SK-N-SH (cell line): ENCODE results near the gene UST. TPM values are rescaled to one million over a fixed set of nuclear protein-coding genes. Genes with fewer than 3 reads are reported as not detected.

ENCODE experiments used
- CTCF ChIA-PET: fragments of 300-600, 350-600 bp; formaldehyde crosslinking; extraction: SDS; loops from one replicate; lab custom pipeline; 2021; lab: Yijun Ruan, JAX
- POLR2A ChIA-PET: fragments of 350-600 bp; sonication (Branson Sonifier 250); formaldehyde crosslinking; extraction: SDS; loops from one replicate; lab custom pipeline; 2020; ENCODE audit warnings: antibody characterized with exemption, inconsistent platforms; lab: Yijun Ruan, JAX
- DNase-seq: peaks from one replicate; pipeline ENCODE4 v3.0.0; 2012
- H2AFZ ChIP-seq: fragments of 200-600 bp; sonication (generic); 2 replicates; pipeline ENCODE4 v1.8.1; 2016; ENCODE audit warnings: antibody characterized with exemption, mild to moderate bottlenecking, low read depth
- H3F3A ChIP-seq: fragments of 200-600 bp; sonication (generic); replicated peaks from 2 replicates; pipeline ENCODE3; 2016; ENCODE audit warnings: antibody characterized with exemption, mild to moderate bottlenecking; ENCODE audit not compliant: insufficient read depth
- H3K27ac ChIP-seq, 2 experiments: fragments of 200-500 bp in 1 of 2; fragments of 200-600 bp in 1 of 2; sonication (Bioruptor generic) in 1 of 2; sonication (generic), shearing (Covaris generic) in 1 of 2; 2 replicates each; pipeline versions ENCODE4 v1.5.1 to v1.6.1; 2014 to 2016; ENCODE audit warnings: low read depth in 2 of 2, inconsistent platforms in 1 of 2, low read length in 1 of 2, mild to moderate bottlenecking in 1 of 2, mixed read lengths in 1 of 2
- H3K27me3 ChIP-seq: fragments of 200-600 bp; sonication (generic), shearing (Covaris generic); 2 replicates; pipeline ENCODE4 v1.6.1; 2016; ENCODE audit warnings: mixed run types; ENCODE audit not compliant: insufficient read depth
- H3K36me3 ChIP-seq, 2 experiments: fragments of 200-500 bp in 1 of 2; fragments of 200-600 bp in 1 of 2; sonication (Bioruptor generic) in 1 of 2; sonication (generic) in 1 of 2; replicated peaks in 1 of 2; 2 replicates each; pipeline versions ENCODE3 to v1.5.1; 2014 to 2016; ENCODE audit warnings: low read length in 1 of 2, mild to moderate bottlenecking in 1 of 2; ENCODE audit not compliant: insufficient read depth in 2 of 2, control insufficient read depth in 1 of 2
- H3K4me1 ChIP-seq, 2 experiments: fragments of 200-500 bp in 1 of 2; fragments of 200-600 bp in 1 of 2; sonication (Bioruptor generic) in 1 of 2; sonication (generic), shearing (Covaris generic) in 1 of 2; 2 replicates each; pipeline versions ENCODE4 v1.5.1 to v1.6.1; 2014 to 2016; ENCODE audit warnings: low read depth in 1 of 2, low read length in 1 of 2, mixed run types in 1 of 2; ENCODE audit not compliant: insufficient read depth in 2 of 2, control insufficient read depth in 1 of 2
- H3K4me2 ChIP-seq: fragments of 200-600 bp; sonication (generic), shearing (Covaris generic); 2 replicates; pipeline ENCODE4 v1.6.1; 2017; ENCODE audit warnings: mixed run types
- H3K4me3 ChIP-seq, 2 experiments: fragments of 200-500 bp in 1 of 2; fragments of 200-600 bp in 1 of 2; sonication (Bioruptor generic) in 1 of 2; sonication (generic), shearing (Covaris generic) in 1 of 2; 2 replicates each; pipeline versions ENCODE4 v1.5.1 to v1.8.1; 2014 to 2016; ENCODE audit warnings: low read depth in 2 of 2, inconsistent platforms in 1 of 2, low read length in 1 of 2, mild to moderate bottlenecking in 1 of 2, mixed read lengths in 1 of 2, moderate library complexity in 1 of 2
- H3K79me2 ChIP-seq: fragments of 200-600 bp; sonication (generic); 2 replicates; pipeline ENCODE4 v1.8.1; 2017; ENCODE audit warnings: mild to moderate bottlenecking; ENCODE audit not compliant: insufficient read depth
- H3K9ac ChIP-seq: fragments of 200-600 bp; sonication (generic); 2 replicates; pipeline ENCODE4 v1.6.1; 2017; ENCODE audit warnings: mixed run types
- H3K9me2 ChIP-seq: fragments of 200-600 bp; sonication (generic); 2 replicates; pipeline ENCODE4 v1.6.1; 2017; ENCODE audit warnings: mixed run types
- H3K9me3 ChIP-seq: fragments of 200-600 bp; sonication (generic); 2 replicates; pipeline ENCODE4 v1.6.1; 2017; ENCODE audit warnings: mixed run types, mild to moderate bottlenecking, moderate library complexity
- H4K20me1 ChIP-seq: fragments of 200-600 bp; sonication (generic); 2 replicates; pipeline ENCODE4 v1.6.1; 2017; ENCODE audit warnings: mild to moderate bottlenecking, mixed run types; ENCODE audit not compliant: insufficient read depth
- ELF1 ChIP-seq: IDR thresholded peaks from 2 replicates; pipeline ENCODE4 v1.4.0; 2012
- EZH2phosphoT487 ChIP-seq: fragments of 200-600 bp; sonication (generic); IDR thresholded peaks from 2 replicates; pipeline ENCODE4 v1.6.1; 2017; ENCODE audit warnings: low read depth, mixed run types, mild to moderate bottlenecking, antibody characterized with exemption, moderate library complexity, borderline replicate concordance
- FOSL2 ChIP-seq: IDR thresholded peaks from 2 replicates; pipeline ENCODE4 v1.4.0; 2012; ENCODE audit warnings: low read depth, mild to moderate bottlenecking, moderate library complexity, borderline replicate concordance
- FOXJ3 ChIP-seq: sonication (generic); formaldehyde crosslinking; IDR thresholded peaks from 2 replicates; pipeline ENCODE4 v1.5.1; 2020; ENCODE audit warnings: mild to moderate bottlenecking, missing genetic modification reagents
- GATA2 ChIP-seq: sonication (generic); formaldehyde crosslinking; IDR thresholded peaks from 2 replicates; pipeline ENCODE4 v1.5.0; 2020; ENCODE audit warnings: mild to moderate bottlenecking, missing genetic modification reagents
- JUND ChIP-seq: IDR thresholded peaks from 2 replicates; pipeline ENCODE4 v1.4.0; 2012
- MEF2A ChIP-seq: IDR thresholded peaks from 2 replicates; pipeline ENCODE4 v1.4.0; 2012; ENCODE audit warnings: low read depth, borderline replicate concordance
- NFIC ChIP-seq: IDR thresholded peaks from 2 replicates; pipeline ENCODE4 v1.4.0; 2012; ENCODE audit warnings: borderline replicate concordance
- NRF1 ChIP-seq: IDR thresholded peaks from 2 replicates; pipeline ENCODE4 v1.6.1; 2012; ENCODE audit warnings: low read depth, mild to moderate bottlenecking, low read length
- RCOR1 ChIP-seq: fragments of 150-350 bp; IDR thresholded peaks from 2 replicates; pipeline ENCODE4 v1.6.1; 2017; ENCODE audit warnings: antibody characterized with exemption, low read length
- SIN3A ChIP-seq: IDR thresholded peaks from 2 replicates; pipeline ENCODE4 v1.6.1; 2012; ENCODE audit warnings: low read depth, mild to moderate bottlenecking, low read length, moderate library complexity, borderline replicate concordance
- WGBS: methylation state at CpG from one replicate; pipeline ENCODE4 v1.1.6; 2017; ENCODE audit warnings: low lambda C conversion rate; 5-methylcytosine and 5-hydroxymethylcytosine counted together
- polyA plus RNA-seq, 3 experiments: library from polyadenylated mRNA; depleted of rRNA; stranded (reverse); fragments of >200 nt; gene quantifications; 2 replicates each; pipeline ENCODE4 v1.2.3, GENCODE V29; 2012
- TF ChIP-seq, protein P1 (sequence below): fragments of 150-350 bp; IDR thresholded peaks from 2 replicates; pipeline ENCODE4 v1.6.1; 2017; ENCODE audit warnings: antibody characterized with exemption, low read length, low read depth, borderline replicate concordance
- TF ChIP-seq, protein P2 (sequence below): IDR thresholded peaks from 2 replicates; pipeline ENCODE4; 2012
- TF ChIP-seq, protein P3 (sequence below): fragments of 200-600 bp; sonication (generic); IDR thresholded peaks from 2 replicates; pipeline ENCODE4 v1.6.1; 2017; ENCODE audit warnings: antibody characterized with exemption, mild to moderate bottlenecking, moderate library complexity
- TF ChIP-seq, protein P4 (sequence below): IDR thresholded peaks from 2 replicates; pipeline ENCODE4 v1.4.0; 2012; ENCODE audit warnings: low read depth, borderline replicate concordance
- TF ChIP-seq, protein P5 (sequence below): IDR thresholded peaks from 2 replicates; pipeline ENCODE4 v1.6.1; 2012; ENCODE audit warnings: mild to moderate bottlenecking, low read depth, low read length, moderate library complexity

The UST gene
- polyA plus RNA-seq, 1 of the 3 experiments (the other 2 are of a cell fraction) = 1.7 TPM

DNA sequence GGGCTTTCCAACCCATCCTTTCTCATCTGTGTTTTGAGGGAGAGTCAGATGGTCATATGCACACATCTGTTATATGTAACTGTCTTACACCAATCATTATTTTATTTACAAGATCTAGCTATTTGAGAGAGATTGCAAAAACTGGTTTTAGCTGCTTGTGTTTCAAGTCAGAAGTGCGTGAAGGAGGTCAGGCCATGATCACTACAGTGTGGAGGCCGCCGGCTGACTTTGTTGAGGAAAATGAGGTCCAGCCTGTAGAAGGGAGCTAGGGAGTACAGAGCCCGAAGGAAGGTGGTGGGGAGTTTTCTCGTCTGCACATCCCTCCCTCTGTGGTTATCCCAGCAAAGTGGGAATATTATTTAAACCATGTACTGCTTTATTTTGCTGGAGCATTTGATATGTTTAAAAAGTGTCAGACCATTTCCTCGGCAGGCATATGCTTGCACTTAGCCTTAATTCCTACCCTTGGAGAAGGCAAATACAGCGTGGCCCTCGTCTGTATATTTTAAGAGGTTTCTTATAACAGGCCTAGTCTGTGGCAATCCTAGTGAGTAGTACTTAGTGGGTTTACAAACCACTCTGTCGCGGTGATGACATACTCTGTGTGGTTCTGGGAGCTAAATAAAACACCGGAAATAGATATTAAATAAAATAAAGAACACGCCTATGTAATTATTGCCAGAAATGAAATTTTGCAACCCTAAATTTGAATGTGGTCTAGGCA is 95.6 kb downstream of the UST start:
- POLR2A ChIA-PET = no interaction called here
- H3K9me3 ChIP-seq = no peaks in the 10 kb centered on the region
- H3K27me3 ChIP-seq = no peaks in the 10 kb centered on the region
- no peaks in the 10 kb centered on the region for H3F3A ChIP-seq
- WGBS = 42% methylated on average over 12 of the region's 12 CpGs
- H3K4me3 ChIP-seq = no peak overlapping the region
- no peak for DNase-seq
- H3K79me2 ChIP-seq = no peaks in the 10 kb centered on the region
- no peak overlapping the region for H3K4me2 ChIP-seq
- H2AFZ ChIP-seq = no peak overlapping the region
- no peaks in the 10 kb centered on the region for H4K20me1 ChIP-seq
- H3K36me3 ChIP-seq = no peaks in the 10 kb centered on the region
- CTCF ChIA-PET = no interaction called here
- no peak overlapping the region for H3K27ac ChIP-seq
- H3K9me2 ChIP-seq = no peaks in the 10 kb centered on the region
- H3K4me1 ChIP-seq = no peaks in the 10 kb centered on the region
- TF ChIP-seq NRF1 = no peak
- no peak for TF ChIP-seq JUND
- TF ChIP-seq, protein P1, sequence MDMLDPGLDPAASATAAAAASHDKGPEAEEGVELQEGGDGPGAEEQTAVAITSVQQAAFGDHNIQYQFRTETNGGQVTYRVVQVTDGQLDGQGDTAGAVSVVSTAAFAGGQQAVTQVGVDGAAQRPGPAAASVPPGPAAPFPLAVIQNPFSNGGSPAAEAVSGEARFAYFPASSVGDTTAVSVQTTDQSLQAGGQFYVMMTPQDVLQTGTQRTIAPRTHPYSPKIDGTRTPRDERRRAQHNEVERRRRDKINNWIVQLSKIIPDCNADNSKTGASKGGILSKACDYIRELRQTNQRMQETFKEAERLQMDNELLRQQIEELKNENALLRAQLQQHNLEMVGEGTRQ = no peak
- TF ChIP-seq, protein P2, sequence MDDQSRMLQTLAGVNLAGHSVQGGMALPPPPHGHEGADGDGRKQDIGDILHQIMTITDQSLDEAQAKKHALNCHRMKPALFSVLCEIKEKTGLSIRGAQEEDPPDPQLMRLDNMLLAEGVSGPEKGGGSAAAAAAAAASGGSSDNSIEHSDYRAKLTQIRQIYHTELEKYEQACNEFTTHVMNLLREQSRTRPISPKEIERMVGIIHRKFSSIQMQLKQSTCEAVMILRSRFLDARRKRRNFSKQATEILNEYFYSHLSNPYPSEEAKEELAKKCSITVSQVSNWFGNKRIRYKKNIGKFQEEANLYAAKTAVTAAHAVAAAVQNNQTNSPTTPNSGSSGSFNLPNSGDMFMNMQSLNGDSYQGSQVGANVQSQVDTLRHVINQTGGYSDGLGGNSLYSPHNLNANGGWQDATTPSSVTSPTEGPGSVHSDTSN = no peak
- TF ChIP-seq RCOR1 = no peak
- TF ChIP-seq ELF1 = no peak
- TF ChIP-seq, protein P3, sequence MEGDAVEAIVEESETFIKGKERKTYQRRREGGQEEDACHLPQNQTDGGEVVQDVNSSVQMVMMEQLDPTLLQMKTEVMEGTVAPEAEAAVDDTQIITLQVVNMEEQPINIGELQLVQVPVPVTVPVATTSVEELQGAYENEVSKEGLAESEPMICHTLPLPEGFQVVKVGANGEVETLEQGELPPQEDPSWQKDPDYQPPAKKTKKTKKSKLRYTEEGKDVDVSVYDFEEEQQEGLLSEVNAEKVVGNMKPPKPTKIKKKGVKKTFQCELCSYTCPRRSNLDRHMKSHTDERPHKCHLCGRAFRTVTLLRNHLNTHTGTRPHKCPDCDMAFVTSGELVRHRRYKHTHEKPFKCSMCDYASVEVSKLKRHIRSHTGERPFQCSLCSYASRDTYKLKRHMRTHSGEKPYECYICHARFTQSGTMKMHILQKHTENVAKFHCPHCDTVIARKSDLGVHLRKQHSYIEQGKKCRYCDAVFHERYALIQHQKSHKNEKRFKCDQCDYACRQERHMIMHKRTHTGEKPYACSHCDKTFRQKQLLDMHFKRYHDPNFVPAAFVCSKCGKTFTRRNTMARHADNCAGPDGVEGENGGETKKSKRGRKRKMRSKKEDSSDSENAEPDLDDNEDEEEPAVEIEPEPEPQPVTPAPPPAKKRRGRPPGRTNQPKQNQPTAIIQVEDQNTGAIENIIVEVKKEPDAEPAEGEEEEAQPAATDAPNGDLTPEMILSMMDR = no peak
- TF ChIP-seq EZH2phosphoT487 = no peak
- no peak for TF ChIP-seq FOSL2
- TF ChIP-seq SIN3A = no peak
- TF ChIP-seq, protein P4, sequence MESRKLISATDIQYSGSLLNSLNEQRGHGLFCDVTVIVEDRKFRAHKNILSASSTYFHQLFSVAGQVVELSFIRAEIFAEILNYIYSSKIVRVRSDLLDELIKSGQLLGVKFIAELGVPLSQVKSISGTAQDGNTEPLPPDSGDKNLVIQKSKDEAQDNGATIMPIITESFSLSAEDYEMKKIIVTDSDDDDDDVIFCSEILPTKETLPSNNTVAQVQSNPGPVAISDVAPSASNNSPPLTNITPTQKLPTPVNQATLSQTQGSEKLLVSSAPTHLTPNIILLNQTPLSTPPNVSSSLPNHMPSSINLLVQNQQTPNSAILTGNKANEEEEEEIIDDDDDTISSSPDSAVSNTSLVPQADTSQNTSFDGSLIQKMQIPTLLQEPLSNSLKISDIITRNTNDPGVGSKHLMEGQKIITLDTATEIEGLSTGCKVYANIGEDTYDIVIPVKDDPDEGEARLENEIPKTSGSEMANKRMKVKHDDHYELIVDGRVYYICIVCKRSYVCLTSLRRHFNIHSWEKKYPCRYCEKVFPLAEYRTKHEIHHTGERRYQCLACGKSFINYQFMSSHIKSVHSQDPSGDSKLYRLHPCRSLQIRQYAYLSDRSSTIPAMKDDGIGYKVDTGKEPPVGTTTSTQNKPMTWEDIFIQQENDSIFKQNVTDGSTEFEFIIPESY = no peak
- TF ChIP-seq, protein P5, sequence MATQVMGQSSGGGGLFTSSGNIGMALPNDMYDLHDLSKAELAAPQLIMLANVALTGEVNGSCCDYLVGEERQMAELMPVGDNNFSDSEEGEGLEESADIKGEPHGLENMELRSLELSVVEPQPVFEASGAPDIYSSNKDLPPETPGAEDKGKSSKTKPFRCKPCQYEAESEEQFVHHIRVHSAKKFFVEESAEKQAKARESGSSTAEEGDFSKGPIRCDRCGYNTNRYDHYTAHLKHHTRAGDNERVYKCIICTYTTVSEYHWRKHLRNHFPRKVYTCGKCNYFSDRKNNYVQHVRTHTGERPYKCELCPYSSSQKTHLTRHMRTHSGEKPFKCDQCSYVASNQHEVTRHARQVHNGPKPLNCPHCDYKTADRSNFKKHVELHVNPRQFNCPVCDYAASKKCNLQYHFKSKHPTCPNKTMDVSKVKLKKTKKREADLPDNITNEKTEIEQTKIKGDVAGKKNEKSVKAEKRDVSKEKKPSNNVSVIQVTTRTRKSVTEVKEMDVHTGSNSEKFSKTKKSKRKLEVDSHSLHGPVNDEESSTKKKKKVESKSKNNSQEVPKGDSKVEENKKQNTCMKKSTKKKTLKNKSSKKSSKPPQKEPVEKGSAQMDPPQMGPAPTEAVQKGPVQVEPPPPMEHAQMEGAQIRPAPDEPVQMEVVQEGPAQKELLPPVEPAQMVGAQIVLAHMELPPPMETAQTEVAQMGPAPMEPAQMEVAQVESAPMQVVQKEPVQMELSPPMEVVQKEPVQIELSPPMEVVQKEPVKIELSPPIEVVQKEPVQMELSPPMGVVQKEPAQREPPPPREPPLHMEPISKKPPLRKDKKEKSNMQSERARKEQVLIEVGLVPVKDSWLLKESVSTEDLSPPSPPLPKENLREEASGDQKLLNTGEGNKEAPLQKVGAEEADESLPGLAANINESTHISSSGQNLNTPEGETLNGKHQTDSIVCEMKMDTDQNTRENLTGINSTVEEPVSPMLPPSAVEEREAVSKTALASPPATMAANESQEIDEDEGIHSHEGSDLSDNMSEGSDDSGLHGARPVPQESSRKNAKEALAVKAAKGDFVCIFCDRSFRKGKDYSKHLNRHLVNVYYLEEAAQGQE = no peak
- no peak for TF ChIP-seq GATA2 (CRISPR knock-in tag)
- TF ChIP-seq FOXJ3 (CRISPR knock-in tag) = no peak
- no peak for TF ChIP-seq NFIC
- TF ChIP-seq MEF2A = no peak
- H3K9ac ChIP-seq = no peak overlapping the region
